GM19023 (cell line): ENCODE data around the gene CCDC6.
"Not testable (repeated sequence)": the region's sequence is repeated elsewhere in the genome, so short reads cannot be mapped to it uniquely, and the experiment has no call there.

Source experiments
- ATAC-seq: cut with Tn5 transposase; IDR thresholded peaks from one replicate; pipeline ENCODE4 v1.9.1; 2021; ENCODE audit warnings: mild to moderate bottlenecking, moderate library complexity; ENCODE audit not compliant: unreplicated experiment

The CCDC6 gene

DNA sequence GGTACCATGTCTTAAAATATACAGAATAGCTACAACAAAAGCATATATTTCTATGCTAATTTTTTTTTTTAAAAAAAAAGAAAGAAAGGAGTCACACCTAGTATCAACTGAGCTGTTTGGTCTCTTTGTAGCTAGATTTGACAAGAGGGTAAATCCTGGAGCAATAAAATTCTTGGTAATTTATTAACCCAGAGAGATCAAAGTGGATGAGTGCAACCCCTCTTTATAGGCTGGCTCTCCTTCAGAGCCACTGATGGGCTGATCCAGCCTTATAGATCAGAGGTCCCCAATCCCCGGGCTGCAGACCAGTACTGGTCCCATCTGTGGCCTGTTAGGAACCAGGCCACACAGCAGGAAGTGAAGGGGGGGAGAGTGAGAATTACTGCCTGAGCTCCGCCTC lies 133.3 kb downstream of the CCDC6 start:
- ATAC-seq = no peak

DNA sequence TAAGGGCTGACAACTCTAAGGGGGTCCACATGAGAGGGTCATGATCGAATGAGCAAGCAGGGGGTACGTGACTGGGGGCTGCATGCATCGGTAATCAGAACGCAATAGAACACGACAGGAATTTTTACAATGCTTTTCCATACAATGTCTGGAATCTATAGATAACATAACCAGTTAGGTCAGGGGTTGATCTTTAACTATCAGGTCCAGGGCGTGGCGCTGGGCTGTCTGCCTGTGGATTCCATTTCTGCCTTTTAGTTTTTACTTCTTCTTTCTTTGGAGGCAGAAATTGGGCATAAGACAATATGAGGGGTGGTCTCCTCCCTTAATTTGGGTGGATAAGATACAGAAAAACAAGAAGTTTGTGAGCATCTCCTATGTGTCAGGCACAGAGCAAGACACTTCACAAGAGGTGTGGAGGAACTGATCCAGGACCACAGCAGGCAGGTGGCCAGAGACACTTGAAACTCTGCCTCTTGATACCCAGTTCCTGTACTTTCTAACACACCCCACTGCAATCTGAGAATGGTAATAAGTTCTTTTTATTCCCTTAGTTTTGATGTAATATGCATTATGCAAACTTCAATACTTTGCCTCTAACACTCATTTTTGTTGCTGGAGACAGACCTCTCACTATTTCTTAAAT lies 135.1 kb downstream of the CCDC6 start:
- no peak for ATAC-seq

DNA sequence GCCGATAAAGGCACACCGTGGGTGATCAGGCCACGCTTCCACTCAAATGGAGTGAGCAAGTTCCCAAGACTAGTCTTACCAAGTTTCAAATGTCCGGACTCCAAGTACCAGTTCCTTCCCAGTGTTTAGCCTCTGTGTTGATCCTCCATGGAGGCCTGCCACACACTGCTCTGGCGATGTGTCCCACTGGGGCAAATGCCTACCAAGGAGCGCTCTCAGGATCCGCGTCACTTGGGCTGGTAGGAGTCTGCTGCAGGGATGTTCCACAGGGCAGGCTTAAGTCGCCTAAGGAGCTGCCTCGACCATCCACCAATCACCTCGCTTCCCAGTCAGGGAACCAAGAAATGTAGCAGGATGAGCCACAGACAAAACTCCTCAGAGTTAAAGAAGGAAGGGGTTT lies 135.7 kb downstream of the CCDC6 start:
- ATAC-seq = no peak

DNA sequence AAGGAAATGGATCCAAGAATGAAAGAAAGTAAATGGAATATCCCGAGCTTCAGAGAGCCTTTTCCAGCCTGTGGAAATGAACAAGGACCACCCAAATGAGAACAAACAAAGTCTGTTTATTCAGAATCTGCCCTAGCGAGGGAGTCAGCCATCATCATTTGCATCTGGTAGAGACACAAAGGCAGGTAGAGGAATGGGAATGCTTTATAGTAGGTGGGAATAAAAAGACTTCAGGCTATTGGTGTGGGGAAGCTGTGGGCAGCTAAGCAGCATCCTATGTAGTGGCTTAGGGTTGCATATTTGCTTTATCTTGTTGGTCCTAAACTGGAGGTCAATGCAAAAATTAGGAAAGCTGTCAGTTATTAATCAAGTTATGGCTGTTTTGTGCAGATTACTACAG lies 143.9 kb downstream of the CCDC6 start:
- ATAC-seq = no peak

DNA sequence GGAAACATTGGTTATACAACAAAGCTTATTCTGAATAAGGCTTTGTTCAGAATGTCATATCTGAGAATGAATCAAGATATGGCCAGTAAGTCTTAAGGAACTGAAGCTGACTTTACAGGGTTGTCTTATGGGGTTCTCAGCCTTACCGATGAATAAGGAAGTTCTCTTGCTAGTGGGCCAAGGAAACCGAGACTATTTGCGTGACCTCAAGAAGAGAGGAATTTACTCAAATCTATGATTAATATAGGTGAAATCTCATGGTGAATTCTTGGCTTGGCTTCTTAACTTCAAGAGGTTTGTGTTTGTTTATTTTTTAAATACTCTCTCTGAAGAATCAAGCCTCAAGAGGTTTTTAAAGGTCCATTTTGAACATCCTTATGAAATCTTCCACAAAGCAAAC lies 148.4 kb downstream of the CCDC6 start:
- no peak for ATAC-seq

DNA sequence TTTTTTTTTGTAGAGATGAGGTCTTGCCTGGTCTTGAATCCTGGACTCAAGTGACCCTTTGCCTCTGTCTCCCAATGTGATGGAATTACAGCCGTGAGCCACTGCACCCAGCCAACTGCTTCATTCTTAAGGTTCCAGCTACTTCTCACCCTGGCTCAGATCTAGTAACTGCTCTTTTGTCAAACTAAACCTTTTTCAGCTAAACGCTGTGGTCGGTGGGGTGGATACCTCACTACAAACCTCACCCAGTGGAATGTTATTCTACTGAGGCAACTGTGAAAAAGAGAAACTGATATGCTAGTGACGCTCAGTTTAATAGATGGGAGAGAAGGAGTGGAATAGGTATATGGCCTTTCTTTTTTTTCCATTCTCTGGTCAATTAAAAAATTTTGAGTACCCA lies 151.4 kb downstream of the CCDC6 start:
- no peak for ATAC-seq

DNA sequence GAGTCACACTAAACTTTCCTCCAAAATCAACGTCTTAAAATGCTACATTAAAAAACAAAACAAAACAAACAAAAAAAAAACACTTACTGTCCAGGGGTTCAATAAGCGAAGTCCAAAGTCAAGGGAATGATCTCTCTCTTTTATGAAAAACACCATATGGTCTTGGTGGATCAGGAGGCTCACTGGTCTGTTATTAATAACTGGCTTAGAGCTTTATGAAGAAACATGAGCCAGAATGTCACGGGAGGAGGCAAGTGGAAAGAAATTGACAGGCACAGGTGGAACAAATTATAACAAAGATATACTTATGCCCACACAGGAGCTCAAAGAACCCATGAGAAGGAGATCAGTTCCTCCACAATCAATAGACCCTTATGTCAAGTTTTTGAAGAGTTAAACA lies 153.1 kb downstream of the CCDC6 start, which contains the start of gene MRLN:
TSS of gene MRLN (minus strand) at position 189 of the 400 bp plus-strand sequence.
- no peak for ATAC-seq

DNA sequence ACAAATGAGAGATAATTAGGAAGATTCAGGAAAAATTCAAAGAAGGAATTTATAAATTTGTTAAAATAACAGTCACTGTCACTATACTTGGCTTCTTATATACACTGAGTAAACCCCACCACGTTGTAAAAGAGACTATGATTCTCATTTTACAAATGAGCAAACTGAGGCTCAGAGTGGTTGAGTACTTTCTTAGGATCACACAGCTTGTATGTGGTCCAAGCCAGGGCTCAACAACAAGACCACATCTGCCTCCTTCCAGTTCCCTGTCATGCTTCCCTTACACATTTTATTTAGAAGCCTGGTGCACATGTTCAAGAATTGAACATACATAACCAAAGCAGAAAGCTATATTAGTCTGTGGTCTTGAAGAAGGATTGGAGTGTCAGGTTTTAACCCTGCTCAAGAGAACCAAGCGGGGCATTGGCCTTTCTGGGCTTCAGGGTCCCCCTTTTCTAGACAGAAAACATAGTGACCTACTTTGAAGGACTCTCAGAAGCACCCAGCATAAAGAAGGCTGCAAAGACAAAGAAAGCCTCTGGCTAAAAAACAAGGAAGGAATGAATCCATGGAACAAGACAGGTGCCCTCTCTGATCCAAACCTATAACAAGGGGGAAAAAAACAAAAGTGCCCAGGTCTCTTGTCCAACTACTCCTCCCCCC lies 153.9 kb downstream of the CCDC6 start:
- ATAC-seq = no peak

DNA sequence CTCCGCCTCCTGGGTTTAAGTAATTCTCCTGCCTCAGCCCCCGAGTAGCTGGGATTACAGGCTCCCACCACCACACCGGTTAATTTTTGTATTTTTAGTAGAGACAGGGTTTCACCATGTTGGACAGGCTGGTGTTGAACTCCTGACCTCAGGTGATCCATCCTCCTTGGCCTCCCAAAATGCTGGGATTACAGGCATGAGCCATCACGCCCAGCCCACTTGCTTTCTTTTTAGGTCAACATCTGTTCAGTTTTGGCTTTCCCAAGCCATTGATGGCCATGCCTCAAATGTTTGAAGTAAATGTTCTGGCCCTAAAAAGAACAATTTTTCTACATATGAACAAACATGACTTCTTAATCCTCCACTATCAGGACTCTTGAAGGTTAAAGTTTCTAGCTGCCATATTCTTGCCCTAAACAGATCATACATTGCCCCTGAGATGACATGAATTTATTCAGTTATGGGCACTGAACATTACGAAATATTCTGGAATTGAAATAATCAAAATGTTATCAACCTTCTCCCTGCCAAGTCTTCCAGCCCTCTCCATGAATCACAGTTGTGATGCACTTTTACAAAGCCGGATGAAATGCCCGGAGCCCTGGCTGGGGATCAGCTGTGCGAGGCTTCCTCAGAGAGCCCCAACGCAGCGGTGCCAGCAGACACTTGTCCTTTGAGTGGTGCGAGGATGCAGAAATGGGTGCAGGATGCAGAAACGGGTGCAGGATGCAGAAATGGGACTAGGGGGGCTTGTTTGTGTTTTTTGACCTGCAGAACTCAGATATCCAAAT lies 156.0 kb downstream of the CCDC6 start:
- no peak for ATAC-seq

DNA sequence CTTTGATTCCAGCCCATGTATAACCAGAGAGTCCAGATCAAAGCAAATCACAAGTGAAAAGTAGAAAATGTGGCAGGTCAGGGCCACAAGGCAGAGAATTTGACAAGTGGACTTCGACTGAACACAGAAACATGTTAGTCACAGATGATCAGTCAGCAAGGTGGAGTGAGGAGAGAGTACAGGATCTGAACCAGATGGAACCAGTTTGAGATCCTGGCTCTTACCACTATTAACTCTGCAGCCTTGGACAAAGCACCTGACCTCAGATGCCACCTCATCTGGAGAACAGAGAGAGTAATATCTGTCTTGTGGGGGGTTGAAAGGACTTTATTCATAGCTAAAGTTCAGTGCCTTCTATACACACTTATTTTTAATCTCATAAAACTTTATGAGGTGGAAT lies 157.5 kb downstream of the CCDC6 start:
- ATAC-seq = peak; percentile 67

DNA sequence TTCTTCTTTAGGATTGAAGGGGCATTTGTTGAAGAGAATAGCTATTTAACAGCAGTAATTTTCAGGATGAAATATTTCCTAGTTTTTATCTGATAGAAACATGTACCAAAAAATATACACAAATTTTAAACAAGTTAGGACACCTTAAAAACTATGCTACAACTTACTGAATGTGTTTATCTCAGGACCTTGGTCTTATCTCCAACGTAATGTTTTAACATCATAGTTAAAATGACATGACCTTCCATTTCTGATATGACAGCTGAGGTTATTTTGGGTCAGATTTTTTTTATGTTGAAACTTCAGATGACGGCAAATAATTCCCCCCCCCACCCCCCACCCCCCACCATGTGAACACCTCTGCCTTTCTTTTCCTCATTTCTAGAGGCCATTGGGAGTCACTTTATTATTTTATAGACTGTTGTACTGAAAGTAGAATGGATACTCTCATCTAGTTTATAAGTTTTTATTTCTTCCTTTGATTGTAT lies 161.1 kb downstream of the CCDC6 start:
- no peak for ATAC-seq

DNA sequence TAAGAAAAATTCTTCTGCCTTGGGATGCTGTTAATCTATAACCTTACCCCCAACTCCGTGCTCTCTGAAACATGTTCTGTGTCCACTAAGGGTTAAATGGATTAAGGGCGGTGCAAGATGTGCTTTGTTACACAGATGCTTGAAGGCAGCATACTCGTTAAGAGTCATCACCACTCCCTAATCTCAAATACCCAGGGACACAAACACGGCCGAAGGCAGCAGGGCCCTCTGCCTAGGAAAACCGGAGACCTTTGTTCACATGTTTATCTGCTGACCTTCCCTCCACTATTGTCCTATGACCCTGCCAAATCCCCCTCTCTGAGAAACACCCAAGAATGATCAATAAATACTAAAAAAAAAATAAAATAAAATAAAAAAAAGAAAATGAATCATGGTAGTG lies 161.6 kb downstream of the CCDC6 start:
- ATAC-seq = not testable (repeated sequence)

DNA sequence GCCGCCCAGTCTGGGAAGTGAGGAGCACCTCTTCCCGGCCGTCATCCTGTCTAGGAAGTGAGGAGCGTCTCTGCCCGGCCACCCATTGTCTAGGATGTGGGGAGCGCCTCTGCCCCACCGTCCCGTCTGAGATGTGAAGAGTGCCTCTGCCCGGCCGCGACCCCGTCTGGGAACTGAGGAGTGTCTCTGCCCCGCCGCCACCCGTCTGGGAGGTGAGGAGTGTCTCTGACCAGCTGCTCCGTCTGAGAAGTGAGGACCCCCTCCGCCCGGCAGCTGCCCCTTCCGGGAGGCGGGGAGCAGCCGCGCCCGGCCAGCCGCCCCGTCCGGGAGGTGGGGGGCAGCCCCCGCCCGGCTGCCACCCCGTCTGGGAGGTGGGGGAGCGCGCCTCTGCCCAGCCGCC lies 162.2 kb downstream of the CCDC6 start:
- not testable (repeated sequence) for ATAC-seq

DNA sequence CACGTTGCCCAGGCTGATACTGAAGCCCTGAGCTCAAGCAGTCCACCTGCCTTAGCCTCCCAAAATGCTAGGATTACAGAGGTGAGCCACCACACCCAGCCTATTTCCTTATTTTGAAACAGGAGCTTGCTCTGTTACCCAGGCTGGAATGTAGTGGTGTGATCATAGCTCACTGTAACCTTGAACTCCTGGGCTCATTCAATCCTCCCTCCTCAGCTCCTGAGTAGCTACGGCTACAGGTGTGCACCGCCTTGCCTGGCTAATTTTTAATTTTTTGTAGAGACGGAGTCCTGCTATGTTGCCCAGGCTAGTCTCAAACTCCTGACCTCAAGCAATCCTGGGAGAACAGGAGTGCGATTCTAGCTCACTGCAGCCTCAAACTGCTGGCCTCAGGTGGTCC lies 164.8 kb downstream of the CCDC6 start:
- no peak for ATAC-seq

DNA sequence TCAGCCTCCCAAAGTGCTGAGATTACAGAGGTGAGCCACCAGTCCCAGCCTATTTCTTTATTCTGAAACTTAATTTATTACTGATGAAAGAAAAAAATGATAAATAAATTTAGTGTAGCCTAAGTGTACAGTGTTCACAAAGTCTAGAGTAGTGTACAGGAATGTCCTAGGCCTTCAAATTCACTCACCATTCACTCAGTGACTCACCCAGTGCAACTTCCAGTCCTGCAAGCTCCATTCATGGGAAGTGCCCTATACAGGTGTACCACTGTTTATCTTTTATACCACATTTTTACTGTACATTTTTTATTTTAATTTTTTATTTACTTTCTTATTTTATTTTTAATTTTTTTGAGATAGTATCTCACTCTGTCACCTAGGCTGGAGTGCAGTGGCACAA lies 165.3 kb downstream of the CCDC6 start:
- no peak for ATAC-seq
